Measurements from ENCODE around the gene PAK4.

DNA sequence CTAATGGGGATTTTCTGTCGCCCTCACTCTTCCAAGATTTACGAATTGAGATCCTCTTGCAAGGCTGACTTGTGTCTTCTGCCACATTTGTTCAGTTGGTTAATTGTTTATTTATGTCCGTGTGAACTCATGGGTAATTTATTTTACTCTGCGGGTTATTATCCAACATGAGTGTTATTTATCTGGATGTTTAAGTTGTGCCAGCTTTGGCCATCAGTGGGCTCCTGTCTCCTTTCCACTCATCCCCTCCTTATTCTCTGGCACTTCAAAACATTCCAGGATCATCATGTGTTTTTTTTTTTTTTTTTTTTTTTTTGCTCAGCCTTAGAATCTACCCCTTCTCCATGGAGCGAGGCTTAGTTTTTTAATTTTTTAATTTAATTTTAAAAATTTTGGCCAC lies 22.4 kb upstream of the PAK4 start:
- TF ChIP-seq, protein P1, sequence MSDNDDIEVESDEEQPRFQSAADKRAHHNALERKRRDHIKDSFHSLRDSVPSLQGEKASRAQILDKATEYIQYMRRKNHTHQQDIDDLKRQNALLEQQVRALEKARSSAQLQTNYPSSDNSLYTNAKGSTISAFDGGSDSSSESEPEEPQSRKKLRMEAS (CRISPR knock-in tag; IDR thresholded peaks at IDR 0.05): no peak
- TF ChIP-seq RELA (CRISPR knock-in tag; IDR thresholded peaks at IDR 0.05; ENCODE audit: borderline replicate concordance) (no peak), ZNF121 (CRISPR knock-in tag; IDR thresholded peaks at IDR 0.05) (no peak), SP1 (CRISPR knock-in tag; conservative IDR thresholded peaks at IDR 0.05) (no peak), ZBTB21 (CRISPR knock-in tag; IDR thresholded peaks at IDR 0.05; ENCODE audit: borderline replicate concordance) (no peak)
- TF ChIP-seq, protein P2, sequence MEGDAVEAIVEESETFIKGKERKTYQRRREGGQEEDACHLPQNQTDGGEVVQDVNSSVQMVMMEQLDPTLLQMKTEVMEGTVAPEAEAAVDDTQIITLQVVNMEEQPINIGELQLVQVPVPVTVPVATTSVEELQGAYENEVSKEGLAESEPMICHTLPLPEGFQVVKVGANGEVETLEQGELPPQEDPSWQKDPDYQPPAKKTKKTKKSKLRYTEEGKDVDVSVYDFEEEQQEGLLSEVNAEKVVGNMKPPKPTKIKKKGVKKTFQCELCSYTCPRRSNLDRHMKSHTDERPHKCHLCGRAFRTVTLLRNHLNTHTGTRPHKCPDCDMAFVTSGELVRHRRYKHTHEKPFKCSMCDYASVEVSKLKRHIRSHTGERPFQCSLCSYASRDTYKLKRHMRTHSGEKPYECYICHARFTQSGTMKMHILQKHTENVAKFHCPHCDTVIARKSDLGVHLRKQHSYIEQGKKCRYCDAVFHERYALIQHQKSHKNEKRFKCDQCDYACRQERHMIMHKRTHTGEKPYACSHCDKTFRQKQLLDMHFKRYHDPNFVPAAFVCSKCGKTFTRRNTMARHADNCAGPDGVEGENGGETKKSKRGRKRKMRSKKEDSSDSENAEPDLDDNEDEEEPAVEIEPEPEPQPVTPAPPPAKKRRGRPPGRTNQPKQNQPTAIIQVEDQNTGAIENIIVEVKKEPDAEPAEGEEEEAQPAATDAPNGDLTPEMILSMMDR (IDR thresholded peaks at IDR 0.05): no peak
- TF ChIP-seq, protein P3, sequence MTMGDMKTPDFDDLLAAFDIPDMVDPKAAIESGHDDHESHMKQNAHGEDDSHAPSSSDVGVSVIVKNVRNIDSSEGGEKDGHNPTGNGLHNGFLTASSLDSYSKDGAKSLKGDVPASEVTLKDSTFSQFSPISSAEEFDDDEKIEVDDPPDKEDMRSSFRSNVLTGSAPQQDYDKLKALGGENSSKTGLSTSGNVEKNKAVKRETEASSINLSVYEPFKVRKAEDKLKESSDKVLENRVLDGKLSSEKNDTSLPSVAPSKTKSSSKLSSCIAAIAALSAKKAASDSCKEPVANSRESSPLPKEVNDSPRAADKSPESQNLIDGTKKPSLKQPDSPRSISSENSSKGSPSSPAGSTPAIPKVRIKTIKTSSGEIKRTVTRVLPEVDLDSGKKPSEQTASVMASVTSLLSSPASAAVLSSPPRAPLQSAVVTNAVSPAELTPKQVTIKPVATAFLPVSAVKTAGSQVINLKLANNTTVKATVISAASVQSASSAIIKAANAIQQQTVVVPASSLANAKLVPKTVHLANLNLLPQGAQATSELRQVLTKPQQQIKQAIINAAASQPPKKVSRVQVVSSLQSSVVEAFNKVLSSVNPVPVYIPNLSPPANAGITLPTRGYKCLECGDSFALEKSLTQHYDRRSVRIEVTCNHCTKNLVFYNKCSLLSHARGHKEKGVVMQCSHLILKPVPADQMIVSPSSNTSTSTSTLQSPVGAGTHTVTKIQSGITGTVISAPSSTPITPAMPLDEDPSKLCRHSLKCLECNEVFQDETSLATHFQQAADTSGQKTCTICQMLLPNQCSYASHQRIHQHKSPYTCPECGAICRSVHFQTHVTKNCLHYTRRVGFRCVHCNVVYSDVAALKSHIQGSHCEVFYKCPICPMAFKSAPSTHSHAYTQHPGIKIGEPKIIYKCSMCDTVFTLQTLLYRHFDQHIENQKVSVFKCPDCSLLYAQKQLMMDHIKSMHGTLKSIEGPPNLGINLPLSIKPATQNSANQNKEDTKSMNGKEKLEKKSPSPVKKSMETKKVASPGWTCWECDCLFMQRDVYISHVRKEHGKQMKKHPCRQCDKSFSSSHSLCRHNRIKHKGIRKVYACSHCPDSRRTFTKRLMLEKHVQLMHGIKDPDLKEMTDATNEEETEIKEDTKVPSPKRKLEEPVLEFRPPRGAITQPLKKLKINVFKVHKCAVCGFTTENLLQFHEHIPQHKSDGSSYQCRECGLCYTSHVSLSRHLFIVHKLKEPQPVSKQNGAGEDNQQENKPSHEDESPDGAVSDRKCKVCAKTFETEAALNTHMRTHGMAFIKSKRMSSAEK (CRISPR knock-in tag; IDR thresholded peaks at IDR 0.05; ENCODE audit: borderline replicate concordance): no peak
- TF ChIP-seq, protein P4, sequence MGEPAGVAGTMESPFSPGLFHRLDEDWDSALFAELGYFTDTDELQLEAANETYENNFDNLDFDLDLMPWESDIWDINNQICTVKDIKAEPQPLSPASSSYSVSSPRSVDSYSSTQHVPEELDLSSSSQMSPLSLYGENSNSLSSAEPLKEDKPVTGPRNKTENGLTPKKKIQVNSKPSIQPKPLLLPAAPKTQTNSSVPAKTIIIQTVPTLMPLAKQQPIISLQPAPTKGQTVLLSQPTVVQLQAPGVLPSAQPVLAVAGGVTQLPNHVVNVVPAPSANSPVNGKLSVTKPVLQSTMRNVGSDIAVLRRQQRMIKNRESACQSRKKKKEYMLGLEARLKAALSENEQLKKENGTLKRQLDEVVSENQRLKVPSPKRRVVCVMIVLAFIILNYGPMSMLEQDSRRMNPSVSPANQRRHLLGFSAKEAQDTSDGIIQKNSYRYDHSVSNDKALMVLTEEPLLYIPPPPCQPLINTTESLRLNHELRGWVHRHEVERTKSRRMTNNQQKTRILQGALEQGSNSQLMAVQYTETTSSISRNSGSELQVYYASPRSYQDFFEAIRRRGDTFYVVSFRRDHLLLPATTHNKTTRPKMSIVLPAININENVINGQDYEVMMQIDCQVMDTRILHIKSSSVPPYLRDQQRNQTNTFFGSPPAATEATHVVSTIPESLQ (CRISPR knock-in tag; IDR thresholded peaks at IDR 0.05): no peak
- TF ChIP-seq, protein P5, sequence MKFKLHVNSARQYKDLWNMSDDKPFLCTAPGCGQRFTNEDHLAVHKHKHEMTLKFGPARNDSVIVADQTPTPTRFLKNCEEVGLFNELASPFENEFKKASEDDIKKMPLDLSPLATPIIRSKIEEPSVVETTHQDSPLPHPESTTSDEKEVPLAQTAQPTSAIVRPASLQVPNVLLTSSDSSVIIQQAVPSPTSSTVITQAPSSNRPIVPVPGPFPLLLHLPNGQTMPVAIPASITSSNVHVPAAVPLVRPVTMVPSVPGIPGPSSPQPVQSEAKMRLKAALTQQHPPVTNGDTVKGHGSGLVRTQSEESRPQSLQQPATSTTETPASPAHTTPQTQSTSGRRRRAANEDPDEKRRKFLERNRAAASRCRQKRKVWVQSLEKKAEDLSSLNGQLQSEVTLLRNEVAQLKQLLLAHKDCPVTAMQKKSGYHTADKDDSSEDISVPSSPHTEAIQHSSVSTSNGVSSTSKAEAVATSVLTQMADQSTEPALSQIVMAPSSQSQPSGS (CRISPR knock-in tag; IDR thresholded peaks at IDR 0.05; ENCODE audit: borderline replicate concordance, low read depth): no peak
- TF ChIP-seq, protein P6, sequence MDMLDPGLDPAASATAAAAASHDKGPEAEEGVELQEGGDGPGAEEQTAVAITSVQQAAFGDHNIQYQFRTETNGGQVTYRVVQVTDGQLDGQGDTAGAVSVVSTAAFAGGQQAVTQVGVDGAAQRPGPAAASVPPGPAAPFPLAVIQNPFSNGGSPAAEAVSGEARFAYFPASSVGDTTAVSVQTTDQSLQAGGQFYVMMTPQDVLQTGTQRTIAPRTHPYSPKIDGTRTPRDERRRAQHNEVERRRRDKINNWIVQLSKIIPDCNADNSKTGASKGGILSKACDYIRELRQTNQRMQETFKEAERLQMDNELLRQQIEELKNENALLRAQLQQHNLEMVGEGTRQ (CRISPR knock-in tag; IDR thresholded peaks at IDR 0.05): no peak
- TF ChIP-seq, protein P7, sequence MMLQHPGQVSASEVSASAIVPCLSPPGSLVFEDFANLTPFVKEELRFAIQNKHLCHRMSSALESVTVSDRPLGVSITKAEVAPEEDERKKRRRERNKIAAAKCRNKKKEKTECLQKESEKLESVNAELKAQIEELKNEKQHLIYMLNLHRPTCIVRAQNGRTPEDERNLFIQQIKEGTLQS (CRISPR knock-in tag; conservative IDR thresholded peaks at IDR 0.05): no peak
- TF ChIP-seq, protein P8, sequence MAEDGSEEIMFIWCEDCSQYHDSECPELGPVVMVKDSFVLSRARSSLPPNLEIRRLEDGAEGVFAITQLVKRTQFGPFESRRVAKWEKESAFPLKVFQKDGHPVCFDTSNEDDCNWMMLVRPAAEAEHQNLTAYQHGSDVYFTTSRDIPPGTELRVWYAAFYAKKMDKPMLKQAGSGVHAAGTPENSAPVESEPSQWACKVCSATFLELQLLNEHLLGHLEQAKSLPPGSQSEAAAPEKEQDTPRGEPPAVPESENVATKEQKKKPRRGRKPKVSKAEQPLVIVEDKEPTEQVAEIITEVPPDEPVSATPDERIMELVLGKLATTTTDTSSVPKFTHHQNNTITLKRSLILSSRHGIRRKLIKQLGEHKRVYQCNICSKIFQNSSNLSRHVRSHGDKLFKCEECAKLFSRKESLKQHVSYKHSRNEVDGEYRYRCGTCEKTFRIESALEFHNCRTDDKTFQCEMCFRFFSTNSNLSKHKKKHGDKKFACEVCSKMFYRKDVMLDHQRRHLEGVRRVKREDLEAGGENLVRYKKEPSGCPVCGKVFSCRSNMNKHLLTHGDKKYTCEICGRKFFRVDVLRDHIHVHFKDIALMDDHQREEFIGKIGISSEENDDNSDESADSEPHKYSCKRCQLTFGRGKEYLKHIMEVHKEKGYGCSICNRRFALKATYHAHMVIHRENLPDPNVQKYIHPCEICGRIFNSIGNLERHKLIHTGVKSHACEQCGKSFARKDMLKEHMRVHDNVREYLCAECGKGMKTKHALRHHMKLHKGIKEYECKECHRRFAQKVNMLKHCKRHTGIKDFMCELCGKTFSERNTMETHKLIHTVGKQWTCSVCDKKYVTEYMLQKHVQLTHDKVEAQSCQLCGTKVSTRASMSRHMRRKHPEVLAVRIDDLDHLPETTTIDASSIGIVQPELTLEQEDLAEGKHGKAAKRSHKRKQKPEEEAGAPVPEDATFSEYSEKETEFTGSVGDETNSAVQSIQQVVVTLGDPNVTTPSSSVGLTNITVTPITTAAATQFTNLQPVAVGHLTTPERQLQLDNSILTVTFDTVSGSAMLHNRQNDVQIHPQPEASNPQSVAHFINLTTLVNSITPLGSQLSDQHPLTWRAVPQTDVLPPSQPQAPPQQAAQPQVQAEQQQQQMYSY (CRISPR knock-in tag; IDR thresholded peaks at IDR 0.05): no peak
- TF ChIP-seq, protein P9, sequence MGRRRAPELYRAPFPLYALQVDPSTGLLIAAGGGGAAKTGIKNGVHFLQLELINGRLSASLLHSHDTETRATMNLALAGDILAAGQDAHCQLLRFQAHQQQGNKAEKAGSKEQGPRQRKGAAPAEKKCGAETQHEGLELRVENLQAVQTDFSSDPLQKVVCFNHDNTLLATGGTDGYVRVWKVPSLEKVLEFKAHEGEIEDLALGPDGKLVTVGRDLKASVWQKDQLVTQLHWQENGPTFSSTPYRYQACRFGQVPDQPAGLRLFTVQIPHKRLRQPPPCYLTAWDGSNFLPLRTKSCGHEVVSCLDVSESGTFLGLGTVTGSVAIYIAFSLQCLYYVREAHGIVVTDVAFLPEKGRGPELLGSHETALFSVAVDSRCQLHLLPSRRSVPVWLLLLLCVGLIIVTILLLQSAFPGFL (CRISPR knock-in tag; IDR thresholded peaks at IDR 0.05; ENCODE audit: borderline replicate concordance): no peak
